GM19372 (cell line): ENCODE data around the gene ZSCAN20.

Source experiments
- ATAC-seq: cut with Tn5 transposase; IDR thresholded peaks from one replicate; pipeline ENCODE4 v1.9.1; 2021; ENCODE audit warnings: mild to moderate bottlenecking, low read depth, moderate library complexity; ENCODE audit not compliant: unreplicated experiment

ZSCAN20 gene

GRCh38 chr1:33472269-33472980 lies at the start of gene ZSCAN20:
TSS of gene ZSCAN20 (plus strand) at chr1:33472645. CDS start at chr1:33479289, 6,644 bp downstream.
- ATAC-seq = peak; percentile 89

- no peak for ATAC-seq
Measured at GRCh38 chr1:33424205-33424604, 48.2 kb upstream of the ZSCAN20 start.

GRCh38 chr1:33424610-33425009 lies 47.8 kb upstream of the ZSCAN20 start:
- no peak for ATAC-seq

GRCh38 chr1:33425900-33426299 lies 46.5 kb upstream of the ZSCAN20 start:
- no peak for ATAC-seq

- no peak for ATAC-seq
Measured at GRCh38 chr1:33426916-33427315, 45.5 kb upstream of the ZSCAN20 start.

GRCh38 chr1:33428661-33429060 lies 43.8 kb upstream of the ZSCAN20 start:
- ATAC-seq = no peak

- no peak for ATAC-seq
Measured at GRCh38 chr1:33429332-33429731, 43.1 kb upstream of the ZSCAN20 start.

- ATAC-seq = peak; percentile 22
Measured at GRCh38 chr1:33429856-33430691, 42.4 kb upstream of the ZSCAN20 start.

GRCh38 chr1:33430692-33431593 lies 41.5 kb upstream of the ZSCAN20 start, which contains the start of gene PHC2:
TSS of gene PHC2 (minus strand) at chr1:33431095. CDS start at chr1:33375539, 55,556 bp downstream.
- peak; percentile 95 for ATAC-seq

- no peak for ATAC-seq
Measured at GRCh38 chr1:33433509-33434362, 38.7 kb upstream of the ZSCAN20 start.

- ATAC-seq = no peak
Measured at GRCh38 chr1:33434363-33434750, 38.1 kb upstream of the ZSCAN20 start.

- ATAC-seq = no peak
Measured at GRCh38 chr1:33435096-33435820, 37.2 kb upstream of the ZSCAN20 start.

GRCh38 chr1:33436557-33437285 lies 35.7 kb upstream of the ZSCAN20 start:
- ATAC-seq = no peak

GRCh38 chr1:33438364-33439160 lies 33.9 kb upstream of the ZSCAN20 start:
- no peak for ATAC-seq

GRCh38 chr1:33439662-33440061 lies 32.8 kb upstream of the ZSCAN20 start:
- ATAC-seq = no peak

GRCh38 chr1:33441088-33441745 lies 31.2 kb upstream of the ZSCAN20 start:
- ATAC-seq = no peak

- no peak for ATAC-seq
Measured at GRCh38 chr1:33442141-33442540, 30.3 kb upstream of the ZSCAN20 start.
